Cardiac fibroblast (primary cell): ENCODE measurements around the gene KRT37.
A peak's percentile ranks its signal among the peaks of the same experiment; 100 is the strongest.

Source experiments
- DNase-seq, 2 donors: peaks; one replicate each; pipeline versions ENCODE4 v3.0.0 to v3.0.0-alpha.2; 2010; ENCODE audit warnings: low read depth in 2 of 2
- H3K4me3 ChIP-seq, 2 donors: replicated peaks in 1 of 2; 1 replicate in 1 of 2; 2 replicates in 1 of 2; pipeline ENCODE4 v1.5.1; 2011; ENCODE audit warnings: low read depth in 2 of 2, low read length in 2 of 2, mild to moderate bottlenecking in 2 of 2, moderate library complexity in 1 of 2
- TF ChIP-seq, protein P1 (sequence below): IDR thresholded peaks from one replicate; pipeline ENCODE4 v1.5.1; 2011; ENCODE audit warnings: low read depth, mild to moderate bottlenecking, low read length, inconsistent platforms

The KRT37 gene

DNA sequence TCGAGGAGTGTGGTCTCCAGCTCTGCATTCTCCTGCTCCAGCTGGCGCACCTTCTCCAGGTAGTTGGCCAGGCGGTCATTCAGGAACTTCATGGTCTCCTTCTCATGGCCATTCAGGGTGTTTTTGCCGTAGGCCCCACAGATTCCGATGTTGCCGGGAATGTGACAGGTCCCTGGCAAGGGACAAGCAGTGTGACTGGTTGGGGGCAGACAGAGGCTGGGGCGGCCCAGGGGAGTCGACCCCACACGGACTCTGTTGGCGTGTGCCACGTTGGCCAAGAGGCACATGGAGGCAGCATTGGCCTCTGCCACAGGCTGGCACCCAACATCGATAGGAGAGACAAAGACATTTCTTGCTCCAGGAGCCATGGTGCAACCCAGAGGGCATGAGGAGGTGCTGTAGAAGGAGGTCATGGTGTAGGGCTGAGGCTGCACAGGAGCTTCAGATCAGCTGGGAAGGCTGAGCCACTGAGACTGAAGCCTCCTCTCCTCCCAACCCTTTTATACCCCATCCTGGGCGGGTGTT lies at the start of gene KRT37:
Gene KRT37, minus strand, starts transcription at position 475 of the 525 bp plus-strand sequence. Its CDS starts 62 bp downstream, at position 413.
- TF ChIP-seq, protein P1, sequence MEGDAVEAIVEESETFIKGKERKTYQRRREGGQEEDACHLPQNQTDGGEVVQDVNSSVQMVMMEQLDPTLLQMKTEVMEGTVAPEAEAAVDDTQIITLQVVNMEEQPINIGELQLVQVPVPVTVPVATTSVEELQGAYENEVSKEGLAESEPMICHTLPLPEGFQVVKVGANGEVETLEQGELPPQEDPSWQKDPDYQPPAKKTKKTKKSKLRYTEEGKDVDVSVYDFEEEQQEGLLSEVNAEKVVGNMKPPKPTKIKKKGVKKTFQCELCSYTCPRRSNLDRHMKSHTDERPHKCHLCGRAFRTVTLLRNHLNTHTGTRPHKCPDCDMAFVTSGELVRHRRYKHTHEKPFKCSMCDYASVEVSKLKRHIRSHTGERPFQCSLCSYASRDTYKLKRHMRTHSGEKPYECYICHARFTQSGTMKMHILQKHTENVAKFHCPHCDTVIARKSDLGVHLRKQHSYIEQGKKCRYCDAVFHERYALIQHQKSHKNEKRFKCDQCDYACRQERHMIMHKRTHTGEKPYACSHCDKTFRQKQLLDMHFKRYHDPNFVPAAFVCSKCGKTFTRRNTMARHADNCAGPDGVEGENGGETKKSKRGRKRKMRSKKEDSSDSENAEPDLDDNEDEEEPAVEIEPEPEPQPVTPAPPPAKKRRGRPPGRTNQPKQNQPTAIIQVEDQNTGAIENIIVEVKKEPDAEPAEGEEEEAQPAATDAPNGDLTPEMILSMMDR, result no peak
- no peak within 1 kb of the TSS for H3K4me3 ChIP-seq
- no peak for DNase-seq

DNA sequence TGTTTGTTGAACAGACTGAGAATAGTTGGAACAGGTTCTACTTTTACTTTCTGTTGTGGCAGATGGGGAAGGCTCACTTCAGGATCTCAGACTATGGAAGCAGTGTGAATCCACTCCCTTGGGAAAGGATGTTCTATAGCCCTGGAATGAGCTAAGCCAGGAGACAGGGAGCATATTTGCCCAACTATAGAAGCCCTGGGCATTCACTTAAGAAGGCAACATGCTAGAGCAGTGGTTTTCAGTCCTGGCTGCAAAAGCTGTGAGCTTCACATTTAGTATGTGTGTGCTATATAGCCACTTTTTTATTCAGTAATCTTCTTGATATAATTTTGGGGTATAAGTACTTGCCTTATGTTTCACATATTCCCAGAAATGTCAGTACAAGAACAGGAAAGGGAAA lies 44.0 kb upstream of the KRT37 start:
- TF ChIP-seq, protein P1, result no peak
- DNase-seq, result no peak
- H3K4me3 ChIP-seq, result no peak overlapping the region

DNA sequence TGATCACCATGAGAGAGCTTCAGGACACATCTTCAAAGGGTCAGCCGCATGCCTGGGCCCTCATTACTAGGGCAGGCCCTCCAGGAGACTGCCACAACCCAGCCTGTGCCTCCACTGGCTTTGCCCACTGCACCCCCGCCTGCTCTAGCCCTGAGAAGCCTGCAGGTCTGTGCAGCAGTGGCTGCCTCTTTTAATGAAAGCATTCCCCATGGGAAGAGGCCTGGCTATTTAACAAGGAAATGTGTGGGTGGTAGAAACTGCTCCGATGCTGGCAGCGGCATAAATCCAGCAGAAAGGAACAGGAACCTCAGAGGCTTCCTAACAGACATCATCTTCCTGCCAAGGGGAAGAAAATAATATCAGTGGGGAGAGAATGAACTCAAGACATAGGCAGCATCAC lies 43.2 kb upstream of the KRT37 start:
- peak in 1 of 2 donors; percentile 75 for DNase-seq
- TF ChIP-seq, protein P1, result no peak

DNA sequence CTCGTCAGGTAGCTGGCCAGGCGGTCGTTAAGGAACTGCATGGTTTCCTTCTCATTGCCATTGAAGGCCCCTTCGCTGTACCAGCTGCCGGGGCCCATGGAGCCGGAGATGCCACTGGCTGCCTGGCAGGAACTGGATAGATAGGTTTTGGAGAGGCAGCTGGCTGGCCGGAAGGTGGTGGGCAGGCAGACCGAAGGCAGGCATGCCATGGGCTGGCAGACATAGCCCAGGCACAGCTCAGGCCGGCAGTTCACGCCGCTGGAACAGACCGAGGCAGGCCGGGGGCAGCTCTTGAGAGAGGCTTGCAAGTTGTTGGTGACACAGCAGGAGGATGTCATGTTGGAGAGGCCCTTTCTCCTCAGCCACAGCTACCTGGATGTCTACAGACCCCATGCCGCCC lies 42.6 kb upstream of the KRT37 start, which contains the start of gene KRT32:
Gene KRT32, minus strand, starts transcription at position 399 of the 400 bp plus-strand sequence. Its CDS starts 61 bp downstream, at position 338.
- TF ChIP-seq, protein P1, result no peak
- DNase-seq, result no peak
- H3K4me3 ChIP-seq, result no peak within 1 kb of the TSS

More for the DNA sequence above, 43.2 kb upstream of the KRT37 start:
- no peak overlapping the region for H3K4me3 ChIP-seq

DNA sequence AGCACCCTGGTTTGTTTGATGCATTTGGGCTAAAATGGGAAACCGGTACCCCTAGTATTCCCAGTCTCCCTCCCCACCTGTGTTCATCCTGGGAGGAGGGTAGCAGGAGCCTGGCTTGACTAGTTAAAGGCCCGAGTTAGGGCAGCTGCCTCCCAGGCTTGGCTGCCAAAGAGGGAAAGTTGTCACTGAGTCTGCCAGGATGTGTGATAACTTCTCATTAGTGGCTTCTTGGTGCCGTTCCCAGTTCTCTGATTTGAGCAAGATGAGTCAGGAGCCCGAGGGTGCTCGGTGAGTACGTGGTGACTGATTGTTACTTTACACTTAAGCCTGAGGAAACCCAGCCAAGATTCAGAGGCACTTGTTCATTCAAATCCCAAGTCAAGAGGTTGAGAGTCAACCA lies 40.3 kb upstream of the KRT37 start:
- TF ChIP-seq, protein P1, result no peak
- peak; percentile 67 to 90 for DNase-seq

DNA sequence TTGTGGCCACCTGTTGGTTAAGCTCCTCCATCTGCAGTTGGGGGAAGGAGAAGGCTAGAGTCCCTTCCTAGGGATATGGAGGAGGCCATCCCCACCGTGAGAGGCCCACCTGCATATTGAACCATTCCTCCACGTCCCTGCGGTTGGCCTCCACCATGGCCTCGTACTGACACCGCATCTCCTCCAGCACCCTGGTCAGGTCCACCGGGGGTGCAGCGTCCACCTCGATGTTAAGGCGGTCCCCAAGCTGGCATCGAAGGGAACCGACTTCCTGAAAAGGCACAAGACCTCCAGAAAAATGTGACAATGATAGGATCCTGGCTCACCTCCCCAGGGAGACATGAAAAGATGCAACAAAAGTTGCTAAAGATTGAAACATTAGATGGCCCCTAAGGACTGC lies 39.8 kb upstream of the KRT37 start:
- DNase-seq, result no peak
- H3K4me3 ChIP-seq, result no peak overlapping the region
- TF ChIP-seq, protein P1, result no peak

More for the DNA sequence above, 40.3 kb upstream of the KRT37 start:
- no peak overlapping the region for H3K4me3 ChIP-seq

DNA sequence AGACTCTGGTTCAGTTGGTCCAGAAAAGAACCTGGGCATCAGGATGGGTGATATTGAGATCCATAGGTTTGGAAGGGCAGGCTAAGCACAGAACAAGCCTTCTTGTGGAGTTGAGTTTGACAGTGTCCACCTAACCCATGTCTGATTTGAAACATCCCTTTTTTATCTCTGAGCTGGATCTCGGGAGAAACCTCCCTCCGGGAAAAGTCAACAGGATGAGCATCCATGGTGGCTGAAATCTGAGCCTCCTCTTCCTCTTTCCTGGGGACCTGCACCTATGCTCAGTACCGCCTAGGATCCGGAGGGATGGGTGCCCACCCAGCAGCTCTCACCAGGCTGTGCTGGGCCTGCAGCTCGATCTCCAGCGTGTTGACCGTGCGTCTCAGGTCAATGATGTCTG lies 39.4 kb upstream of the KRT37 start:
- no peak for DNase-seq
- no peak overlapping the region for H3K4me3 ChIP-seq
- TF ChIP-seq, protein P1, result no peak
